B cell (primary cell): Measurements from ENCODE around the gene EIF3K. TPM values are rescaled to one million over a fixed set of nuclear protein-coding genes. Genes with fewer than 3 reads are reported as not detected.

Experiments
- ATAC-seq: fragments of 200-7000 bp; cut with Tn5 transposase; one replicate; pipeline ENCODE4 v1.10.0; 2021; ENCODE audit warnings: low read depth, mild to moderate bottlenecking, moderate number of reproducible peaks, moderate library complexity
- CTCF ChIA-PET: fragments of 350-600 bp; sonication (Branson Sonifier 250); formaldehyde crosslinking; loops from one replicate; lab custom pipeline; 2021; ENCODE audit warnings: antibody characterized with exemption, inconsistent platforms; lab: Charles Lee
- POLR2A ChIA-PET: fragments of 350-600 bp; sonication (Branson Sonifier 250); formaldehyde crosslinking; loops from one replicate; lab custom pipeline; 2021; ENCODE audit warnings: antibody characterized with exemption; lab: Charles Lee
- DNase-seq: peaks from one replicate; pipeline ENCODE4 v3.0.0; 2013
- H2AFZ ChIP-seq: 2 replicates; pipeline ENCODE4 v1.6.1; 2012; ENCODE audit warnings: mild to moderate bottlenecking, low read depth, low read length; ENCODE audit not compliant: insufficient read depth, poor library complexity, severe bottlenecking
- H3K27ac ChIP-seq, 2 donors: 1 replicate in 1 of 2; 2 replicates in 1 of 2; pipeline ENCODE4 v1.5.1; 2012 to 2013; ENCODE audit warnings: low read length in 2 of 2, mild to moderate bottlenecking in 2 of 2, moderate library complexity in 1 of 2
- H3K27me3 ChIP-seq, 4 experiments: fragments of 200-600 bp in 1 of 4; sonication (generic) in 1 of 4; replicated peaks in 1 of 4; 1 replicate in 2 of 4; 2 replicates in 2 of 4; pipeline versions ENCODE4 v1.6.1 to v1.7.0; 2013 to 2016; ENCODE audit warnings: low read length in 3 of 4, mild to moderate bottlenecking in 2 of 4, mixed read lengths in 1 of 4, moderate library complexity in 1 of 4; ENCODE audit not compliant: insufficient read depth in 4 of 4, control insufficient read depth in 3 of 4; ENCODE audit errors: control extremely low read depth in 1 of 4
- H3K36me3 ChIP-seq, 2 experiments: replicated peaks in 1 of 2; 1 replicate in 1 of 2; 2 replicates in 1 of 2; pipeline versions ENCODE4 v1.6.1 to v1.7.1; 2013; ENCODE audit warnings: low read length in 1 of 2; ENCODE audit not compliant: insufficient read depth in 2 of 2, control insufficient read depth in 1 of 2; ENCODE audit errors: control extremely low read depth in 1 of 2, extremely low read depth in 1 of 2
- H3K4me1 ChIP-seq, 2 donors: fragments of 200-600 bp in 1 of 2; sonication (generic) in 1 of 2; 1 replicate in 1 of 2; 2 replicates in 1 of 2; pipeline versions ENCODE4 v1.5.1 to v1.6.1; 2013 to 2017; ENCODE audit warnings: low read length in 2 of 2; ENCODE audit not compliant: control insufficient read depth in 2 of 2, insufficient read depth in 2 of 2
- H3K4me2 ChIP-seq: replicated peaks from 2 replicates; pipeline ENCODE3; 2012; ENCODE audit warnings: mild to moderate bottlenecking, low read depth, low read length; ENCODE audit not compliant: poor library complexity, severe bottlenecking
- H3K4me3 ChIP-seq, 5 experiments: fragments of 200-600 bp in 1 of 5; sonication (generic) in 1 of 5; 1 replicate in 3 of 5; 2 replicates in 2 of 5; pipeline versions ENCODE4 v1.5.1 to v1.7.0; 2011 to 2016; ENCODE audit warnings: low read length in 4 of 5, mild to moderate bottlenecking in 4 of 5, low read depth in 2 of 5, control low read depth in 1 of 5, moderate library complexity in 1 of 5; ENCODE audit not compliant: insufficient read depth in 1 of 5; ENCODE audit errors: control extremely low read depth in 1 of 5, extremely low read depth in 1 of 5
- H3K79me2 ChIP-seq: fragments of 200-600 bp; sonication (generic); one replicate; pipeline ENCODE4 v1.6.0; 2016; ENCODE audit warnings: low read length; ENCODE audit not compliant: control insufficient read depth, insufficient read depth
- H3K9ac ChIP-seq: fragments of 200-600 bp; sonication (generic); 2 replicates; pipeline ENCODE4 v1.6.1; 2017; ENCODE audit warnings: mild to moderate bottlenecking, low read length, moderate library complexity
- H3K9me3 ChIP-seq, 3 donors: one replicate each; pipeline versions ENCODE4 v1.6.1 to v1.7.1; 2013; ENCODE audit warnings: low read length in 2 of 3; ENCODE audit not compliant: control insufficient read depth in 2 of 3, insufficient read depth in 1 of 3; ENCODE audit errors: control extremely low read depth in 1 of 3
- H4K20me1 ChIP-seq: 2 replicates; pipeline ENCODE4 v1.6.0; 2012; ENCODE audit warnings: mild to moderate bottlenecking, low read length; ENCODE audit not compliant: insufficient read depth, control insufficient read depth, poor library complexity, severe bottlenecking
- H3K27ac Mint-ChIP-seq: one replicate; pipeline ENCODE4 v1.8.0; 2021; ENCODE audit warnings: mixed read lengths
- H3K27me3 Mint-ChIP-seq: one replicate; pipeline ENCODE4 v1.8.0; 2021; ENCODE audit warnings: mixed read lengths
- H3K4me1 Mint-ChIP-seq: one replicate; pipeline ENCODE4 v1.8.0; 2021; ENCODE audit warnings: mixed read lengths
- H3K4me3 Mint-ChIP-seq: one replicate; pipeline ENCODE4 v1.8.0; 2021; ENCODE audit warnings: mixed read lengths
- H3K9me3 Mint-ChIP-seq: one replicate; pipeline ENCODE4 v1.8.0; 2022; ENCODE audit warnings: mixed read lengths; ENCODE audit not compliant: insufficient read depth
- CTCF ChIP-seq: fragments of 200-600 bp; IDR thresholded peaks from one replicate; pipeline ENCODE4 v1.8.0; 2022; ENCODE audit warnings: antibody characterized with exemption, mild to moderate bottlenecking
- EZH2 ChIP-seq: IDR thresholded peaks from 2 replicates; pipeline ENCODE4 v1.6.1; 2012; ENCODE audit warnings: borderline replicate concordance, low read depth, mild to moderate bottlenecking, moderate library complexity, low read length; ENCODE audit not compliant: insufficient read depth, poor library complexity, severe bottlenecking
- WGBS: methylation state at CpG from one replicate; pipeline ENCODE4 v1.1.5; 2013; ENCODE audit warnings: missing lambda C conversion rate; ENCODE audit not compliant: insufficient coverage; 5-methylcytosine and 5-hydroxymethylcytosine counted together
- intact Hi-C: fragments of 100-400 bp; cut with micrococcal nuclease; formaldehyde crosslinking; loops from one replicate; pipeline ENCODE4 v1.10.0; 2022
- polyA plus RNA-seq: library from polyadenylated mRNA; depleted of rRNA; stranded (reverse); fragments of >200 nt; gene quantifications from 2 replicates; pipeline ENCODE4 v1.2.3, GENCODE V29; 2012
- total RNA-seq, 2 donors: library from RNA; stranded (reverse); fragments of 120-200 nt in 1 of 2; gene quantifications; 1 replicate in 1 of 2; 2 replicates in 1 of 2; pipeline versions ENCODE4 v1.2.3 to v1.2.4, GENCODE V29; 2013 to 2022

EIF3K gene
- total and polyA plus RNA-seq, 2 donors (not counting 1 experiment from before 2014, with no cell fraction given), result 284 to 773 TPM

GRCh38 chr19:38583985-38584305, 35.0 kb upstream of the EIF3K start:
- WGBS, result 65% methylated on average over 4 of the region's 4 CpGs
- Mint-ChIP-seq H3K4me1 (peaks cover 17% of the 10 kb centered on the region), H3K4me3 (peak overlapping the region; percentile 33), H3K9me3 (no peaks in the 10 kb centered on the region), H3K27ac (peak overlapping the region; percentile 83), H3K27me3 (no peaks in the 10 kb centered on the region)
- Histone ChIP-seq H3K27me3 (no peaks in the 10 kb centered on the region), H3K4me3 (no peak overlapping the region), H3K27ac (peak overlapping the region in 1 of 2 donors; percentile 30), H3K36me3 (peaks cover 0 to 19% of the 10 kb centered on the region in 2 experiments), H3K9me3 (no peaks in the 10 kb centered on the region), H2AFZ (peak overlapping the region; percentile 58), H3K4me2 (peak overlapping the region; percentile 43), H4K20me1 (no peaks in the 10 kb centered on the region), H3K9ac (no peak overlapping the region), H3K79me2 (no peaks in the 10 kb centered on the region), H3K4me1 (peaks cover 6 to 16% of the 10 kb centered on the region in 2 donors)
- TF ChIP-seq EZH2 (no peak), CTCF (no peak)
- DNase-seq (no peak), ATAC-seq (no peak)
- intact Hi-C loops, result no loop called here
- ChIA-PET POLR2A (interaction anchor here (0.7 kb wide), 1 partner anchor 50 kb away, joined by 4 read pairs; no protein-coding TSS in a partner anchor), CTCF (interaction anchor here (1.1 kb wide), 1 partner anchor 69 kb away, joined by 5 read pairs; no protein-coding TSS in a partner anchor)

- no peak for TF ChIP-seq EZH2
- TF ChIP-seq CTCF, result no peak
- H3K79me2 ChIP-seq, result no peaks in the 10 kb centered on the region
- no peak overlapping the region for H3K27ac ChIP-seq
- intact Hi-C loops, result no loop called here
- CTCF ChIA-PET, result interaction anchor here (0.6 kb wide), 1 partner anchor 36 kb away, joined by 3 read pairs; no protein-coding TSS in a partner anchor
- no peaks in the 10 kb centered on the region for H3K9me3 ChIP-seq
- no peak overlapping the region for H2AFZ ChIP-seq
- H3K4me1 Mint-ChIP-seq, result peaks cover 13% of the 10 kb centered on the region
- no peaks in the 10 kb centered on the region for H3K9me3 Mint-ChIP-seq
- H3K4me3 ChIP-seq, result no peak overlapping the region
- H3K4me1 ChIP-seq, result peaks cover 6 to 16% of the 10 kb centered on the region in 2 donors
- H3K4me2 ChIP-seq, result no peak overlapping the region
- WGBS, result 93% methylated on average over 1 of the region's 2 CpGs
- peaks cover 0 to 37% of the 10 kb centered on the region in 2 experiments for H3K36me3 ChIP-seq
- no peaks in the 10 kb centered on the region for H3K27me3 ChIP-seq
- peak overlapping the region; percentile 37 for H3K27ac Mint-ChIP-seq
- H4K20me1 ChIP-seq, result no peaks in the 10 kb centered on the region
- DNase-seq (no peak), ATAC-seq (no peak)
- POLR2A ChIA-PET, result interaction anchor here (0.5 to 0.6 kb wide), 2 partner anchors 13 to 19 kb away, joined by 3 to 5 read pairs; no protein-coding TSS in a partner anchor
- H3K9ac ChIP-seq, result no peak overlapping the region
- H3K4me3 Mint-ChIP-seq, result no peak overlapping the region
- H3K27me3 Mint-ChIP-seq, result no peaks in the 10 kb centered on the region
Measured at GRCh38 chr19:38587562-38587961, 31.4 kb upstream of the EIF3K start.
